ENCODE results near the gene RHBDD1.

The RHBDD1 gene

DNA sequence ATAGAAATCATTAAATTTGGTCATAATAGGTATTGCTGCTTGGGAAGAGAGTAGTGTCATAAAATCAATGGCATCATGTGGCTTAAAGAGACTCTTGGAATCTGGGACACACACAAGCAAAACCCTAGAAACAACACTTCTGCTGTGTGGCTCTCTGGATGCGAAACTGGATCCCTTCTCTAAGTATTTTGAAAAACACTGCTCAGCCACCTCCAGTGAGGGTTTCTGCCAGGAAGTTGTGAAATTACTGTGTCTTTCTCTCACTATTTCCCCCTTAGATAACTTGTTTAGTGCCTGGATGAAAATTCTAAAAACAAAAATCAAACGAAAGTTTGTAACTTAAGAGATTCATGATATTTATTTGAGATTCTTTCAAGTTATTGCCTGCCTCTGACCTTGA is 163.8 kb downstream of the RHBDD1 start:
- no peak overlapping the region for H3K4me3 ChIP-seq (ENCODE audit: low read depth, low read length)
- no peak for DNase-seq (ENCODE audit: low read depth, low spot score)
- TF ChIP-seq, protein P1, sequence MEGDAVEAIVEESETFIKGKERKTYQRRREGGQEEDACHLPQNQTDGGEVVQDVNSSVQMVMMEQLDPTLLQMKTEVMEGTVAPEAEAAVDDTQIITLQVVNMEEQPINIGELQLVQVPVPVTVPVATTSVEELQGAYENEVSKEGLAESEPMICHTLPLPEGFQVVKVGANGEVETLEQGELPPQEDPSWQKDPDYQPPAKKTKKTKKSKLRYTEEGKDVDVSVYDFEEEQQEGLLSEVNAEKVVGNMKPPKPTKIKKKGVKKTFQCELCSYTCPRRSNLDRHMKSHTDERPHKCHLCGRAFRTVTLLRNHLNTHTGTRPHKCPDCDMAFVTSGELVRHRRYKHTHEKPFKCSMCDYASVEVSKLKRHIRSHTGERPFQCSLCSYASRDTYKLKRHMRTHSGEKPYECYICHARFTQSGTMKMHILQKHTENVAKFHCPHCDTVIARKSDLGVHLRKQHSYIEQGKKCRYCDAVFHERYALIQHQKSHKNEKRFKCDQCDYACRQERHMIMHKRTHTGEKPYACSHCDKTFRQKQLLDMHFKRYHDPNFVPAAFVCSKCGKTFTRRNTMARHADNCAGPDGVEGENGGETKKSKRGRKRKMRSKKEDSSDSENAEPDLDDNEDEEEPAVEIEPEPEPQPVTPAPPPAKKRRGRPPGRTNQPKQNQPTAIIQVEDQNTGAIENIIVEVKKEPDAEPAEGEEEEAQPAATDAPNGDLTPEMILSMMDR (IDR thresholded peaks at IDR 0.05; ENCODE audit: low read depth, low read length) = no peak
- in situ Hi-C loops (cut with HindIII; ENCODE audit: low sequenced_read_pairs) = no loop called here

GRCh38 chr2:227000123-227000522 is 164.3 kb downstream of the RHBDD1 start:
- no peak overlapping the region for H3K4me3 ChIP-seq (ENCODE audit: low read depth, low read length)
- in situ Hi-C loops (cut with HindIII; ENCODE audit: low sequenced_read_pairs) = no loop called here
- no peak for DNase-seq (ENCODE audit: low read depth, low spot score)
- TF ChIP-seq, protein P1 (IDR thresholded peaks at IDR 0.05; ENCODE audit: low read depth, low read length) = no peak

DNA sequence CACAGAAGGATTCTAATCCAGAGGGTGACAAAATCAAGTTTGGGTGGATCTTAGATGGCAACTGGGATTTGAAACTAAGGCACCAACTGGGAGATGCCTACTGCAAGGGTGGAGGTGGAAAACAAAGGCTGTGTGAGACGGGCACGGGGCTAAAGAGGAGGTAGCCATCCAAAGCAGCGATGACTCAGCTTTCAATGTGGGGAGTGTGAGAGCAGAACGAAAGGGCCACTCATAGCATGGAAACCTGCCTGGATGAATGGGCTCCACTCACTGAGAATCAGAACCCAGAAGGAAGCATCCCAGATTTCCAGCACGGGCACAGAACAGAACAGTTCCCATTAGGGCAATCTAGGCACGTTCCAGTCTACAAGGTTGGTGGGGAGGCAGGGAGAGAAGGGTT is 168.6 kb downstream of the RHBDD1 start:
- DNase-seq (ENCODE audit: low read depth, low spot score) = no peak

GRCh38 chr2:227006189-227006897 is 170.5 kb downstream of the RHBDD1 start:
- no peak overlapping the region for H3K4me3 ChIP-seq (ENCODE audit: low read depth, low read length)
- no peak for DNase-seq (ENCODE audit: low read depth, low spot score)
- TF ChIP-seq, protein P1 (IDR thresholded peaks at IDR 0.05; ENCODE audit: low read depth, low read length) = no peak
- in situ Hi-C loops (cut with HindIII; ENCODE audit: low sequenced_read_pairs) = no loop called here

More for the DNA sequence above, 168.6 kb downstream of the RHBDD1 start:
- in situ Hi-C loops (cut with HindIII; ENCODE audit: low sequenced_read_pairs) = no loop called here
- H3K4me3 ChIP-seq (ENCODE audit: low read depth, low read length) = no peak overlapping the region
- TF ChIP-seq, protein P1 (IDR thresholded peaks at IDR 0.05; ENCODE audit: low read depth, low read length) = no peak

- TF ChIP-seq, protein P1 (IDR thresholded peaks at IDR 0.05; ENCODE audit: low read depth, low read length) = no peak
- DNase-seq (ENCODE audit: low read depth, low spot score) = no peak
- in situ Hi-C loops (cut with HindIII; ENCODE audit: low sequenced_read_pairs) = no loop called here
- H3K4me3 ChIP-seq (ENCODE audit: low read depth, low read length) = no peak overlapping the region
Observed at GRCh38 chr2:227007148-227007547, 171.3 kb downstream of the RHBDD1 start.

GRCh38 chr2:227007940-227008339 is 172.1 kb downstream of the RHBDD1 start:
- TF ChIP-seq, protein P1 (IDR thresholded peaks at IDR 0.05; ENCODE audit: low read depth, low read length) = no peak
- no peak overlapping the region for H3K4me3 ChIP-seq (ENCODE audit: low read depth, low read length)
- DNase-seq (ENCODE audit: low read depth, low spot score) = no peak
- in situ Hi-C loops (cut with HindIII; ENCODE audit: low sequenced_read_pairs) = no loop called here
